GM21515 (cell line): ENCODE measurements around the gene BMP2.

Source experiments
- ATAC-seq: cut with Tn5 transposase; IDR thresholded peaks from one replicate; pipeline ENCODE4 v1.9.1; 2021; ENCODE audit not compliant: unreplicated experiment

The BMP2 gene

DNA sequence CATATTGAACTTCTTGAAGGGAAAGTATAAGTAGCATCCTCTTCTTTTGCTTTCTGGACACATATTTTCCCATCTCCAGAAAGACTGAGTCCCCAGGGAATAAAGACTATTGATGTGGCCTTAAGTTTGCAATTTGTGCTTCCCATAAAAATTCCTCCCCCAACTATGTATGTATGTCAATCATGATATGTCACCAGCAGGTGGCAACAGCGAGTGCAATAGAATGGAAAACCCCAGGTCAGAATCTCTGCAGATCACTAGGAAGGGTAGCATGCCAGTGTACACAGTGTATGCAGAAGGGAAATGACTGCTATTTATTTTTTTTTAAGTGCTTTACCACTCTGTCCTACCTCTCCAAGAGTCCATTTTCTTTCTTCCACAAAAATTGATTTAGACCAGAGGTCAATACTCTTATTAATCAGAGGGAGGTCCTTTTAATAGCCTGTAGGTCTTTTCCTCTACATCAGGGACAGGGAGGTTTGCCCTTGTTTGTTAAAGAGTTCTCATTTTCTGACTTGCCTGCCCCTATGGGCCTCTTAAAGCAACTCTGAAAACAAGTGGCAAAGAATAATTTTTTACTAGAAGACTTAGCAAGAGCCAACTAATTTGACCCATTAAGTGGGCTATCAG, 61.4 kb downstream of the BMP2 start:
- ATAC-seq: peak; percentile 91

DNA sequence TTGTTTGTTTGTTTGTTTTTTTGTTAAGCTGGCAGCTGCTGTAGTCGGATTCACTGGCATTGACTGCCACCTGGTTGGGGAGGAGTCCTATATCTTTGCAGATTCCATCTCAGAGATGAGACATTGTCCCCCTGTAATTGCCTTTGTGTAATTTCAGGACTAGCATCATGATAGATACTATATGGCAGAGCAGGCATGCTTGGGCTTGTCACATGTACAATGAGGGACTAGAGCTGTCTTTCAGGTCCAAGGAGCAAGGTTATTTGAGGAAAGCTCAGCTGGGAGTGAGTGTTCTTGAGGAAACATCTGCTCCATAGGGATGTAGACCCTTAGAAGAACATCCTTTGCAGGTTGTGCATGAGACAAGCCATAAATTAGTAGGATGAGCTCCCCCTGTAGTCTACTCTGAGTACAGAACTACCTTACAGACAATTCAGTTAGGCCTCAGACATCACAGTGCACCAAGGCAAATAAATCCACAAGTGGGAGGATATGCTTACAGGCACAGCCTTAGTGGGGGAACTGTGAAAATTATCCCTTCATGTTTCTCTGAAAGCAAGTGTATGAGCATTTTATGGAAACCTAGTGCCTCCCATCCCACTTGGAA, 62.1 kb downstream of the BMP2 start:
- no peak for ATAC-seq
